ENCODE data around the gene COQ7.

GRCh38 chr16:19102187-19102872 is 34.9 kb downstream of the COQ7 start:
- TF ChIP-seq, protein P1, sequence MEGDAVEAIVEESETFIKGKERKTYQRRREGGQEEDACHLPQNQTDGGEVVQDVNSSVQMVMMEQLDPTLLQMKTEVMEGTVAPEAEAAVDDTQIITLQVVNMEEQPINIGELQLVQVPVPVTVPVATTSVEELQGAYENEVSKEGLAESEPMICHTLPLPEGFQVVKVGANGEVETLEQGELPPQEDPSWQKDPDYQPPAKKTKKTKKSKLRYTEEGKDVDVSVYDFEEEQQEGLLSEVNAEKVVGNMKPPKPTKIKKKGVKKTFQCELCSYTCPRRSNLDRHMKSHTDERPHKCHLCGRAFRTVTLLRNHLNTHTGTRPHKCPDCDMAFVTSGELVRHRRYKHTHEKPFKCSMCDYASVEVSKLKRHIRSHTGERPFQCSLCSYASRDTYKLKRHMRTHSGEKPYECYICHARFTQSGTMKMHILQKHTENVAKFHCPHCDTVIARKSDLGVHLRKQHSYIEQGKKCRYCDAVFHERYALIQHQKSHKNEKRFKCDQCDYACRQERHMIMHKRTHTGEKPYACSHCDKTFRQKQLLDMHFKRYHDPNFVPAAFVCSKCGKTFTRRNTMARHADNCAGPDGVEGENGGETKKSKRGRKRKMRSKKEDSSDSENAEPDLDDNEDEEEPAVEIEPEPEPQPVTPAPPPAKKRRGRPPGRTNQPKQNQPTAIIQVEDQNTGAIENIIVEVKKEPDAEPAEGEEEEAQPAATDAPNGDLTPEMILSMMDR (conservative IDR thresholded peaks at IDR 0.05), result no peak
- no peak for TF ChIP-seq EZH2 (IDR thresholded peaks at IDR 0.05; ENCODE audit: low read depth)
